ENCODE measurements around the gene SYNGAP1.
"Not testable (repeated sequence)": the region's sequence is repeated elsewhere in the genome, so short reads cannot be mapped to it uniquely, and the experiment has no call there.

SYNGAP1 gene

DNA sequence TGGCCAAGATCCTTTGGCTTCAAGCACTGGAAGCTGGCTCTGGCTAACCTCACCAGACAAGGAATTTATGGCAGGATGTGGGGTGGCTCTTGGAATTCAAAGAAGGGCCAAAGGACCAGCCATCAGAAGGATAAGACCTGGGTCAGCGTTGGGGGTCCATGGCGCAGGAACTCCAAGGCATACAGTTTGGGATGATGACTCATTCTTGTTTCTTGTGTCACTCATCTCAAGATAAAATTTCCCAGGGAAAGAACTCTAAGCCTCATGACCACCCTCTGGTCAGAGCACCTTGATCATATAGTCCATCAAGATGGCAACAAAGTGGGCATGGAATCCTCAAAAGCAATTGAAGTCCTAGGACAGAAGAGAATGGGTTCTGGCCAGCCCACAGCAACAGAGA, 39.4 kb downstream of the SYNGAP1 start:
- TF ChIP-seq, protein P1, sequence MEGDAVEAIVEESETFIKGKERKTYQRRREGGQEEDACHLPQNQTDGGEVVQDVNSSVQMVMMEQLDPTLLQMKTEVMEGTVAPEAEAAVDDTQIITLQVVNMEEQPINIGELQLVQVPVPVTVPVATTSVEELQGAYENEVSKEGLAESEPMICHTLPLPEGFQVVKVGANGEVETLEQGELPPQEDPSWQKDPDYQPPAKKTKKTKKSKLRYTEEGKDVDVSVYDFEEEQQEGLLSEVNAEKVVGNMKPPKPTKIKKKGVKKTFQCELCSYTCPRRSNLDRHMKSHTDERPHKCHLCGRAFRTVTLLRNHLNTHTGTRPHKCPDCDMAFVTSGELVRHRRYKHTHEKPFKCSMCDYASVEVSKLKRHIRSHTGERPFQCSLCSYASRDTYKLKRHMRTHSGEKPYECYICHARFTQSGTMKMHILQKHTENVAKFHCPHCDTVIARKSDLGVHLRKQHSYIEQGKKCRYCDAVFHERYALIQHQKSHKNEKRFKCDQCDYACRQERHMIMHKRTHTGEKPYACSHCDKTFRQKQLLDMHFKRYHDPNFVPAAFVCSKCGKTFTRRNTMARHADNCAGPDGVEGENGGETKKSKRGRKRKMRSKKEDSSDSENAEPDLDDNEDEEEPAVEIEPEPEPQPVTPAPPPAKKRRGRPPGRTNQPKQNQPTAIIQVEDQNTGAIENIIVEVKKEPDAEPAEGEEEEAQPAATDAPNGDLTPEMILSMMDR (IDR thresholded peaks at IDR 0.05; ENCODE audit: borderline replicate concordance, insufficient read depth, low read depth, low read length): no peak
- no peak overlapping the region for H3K4me3 ChIP-seq (ENCODE audit: low read depth, low read length)

DNA sequence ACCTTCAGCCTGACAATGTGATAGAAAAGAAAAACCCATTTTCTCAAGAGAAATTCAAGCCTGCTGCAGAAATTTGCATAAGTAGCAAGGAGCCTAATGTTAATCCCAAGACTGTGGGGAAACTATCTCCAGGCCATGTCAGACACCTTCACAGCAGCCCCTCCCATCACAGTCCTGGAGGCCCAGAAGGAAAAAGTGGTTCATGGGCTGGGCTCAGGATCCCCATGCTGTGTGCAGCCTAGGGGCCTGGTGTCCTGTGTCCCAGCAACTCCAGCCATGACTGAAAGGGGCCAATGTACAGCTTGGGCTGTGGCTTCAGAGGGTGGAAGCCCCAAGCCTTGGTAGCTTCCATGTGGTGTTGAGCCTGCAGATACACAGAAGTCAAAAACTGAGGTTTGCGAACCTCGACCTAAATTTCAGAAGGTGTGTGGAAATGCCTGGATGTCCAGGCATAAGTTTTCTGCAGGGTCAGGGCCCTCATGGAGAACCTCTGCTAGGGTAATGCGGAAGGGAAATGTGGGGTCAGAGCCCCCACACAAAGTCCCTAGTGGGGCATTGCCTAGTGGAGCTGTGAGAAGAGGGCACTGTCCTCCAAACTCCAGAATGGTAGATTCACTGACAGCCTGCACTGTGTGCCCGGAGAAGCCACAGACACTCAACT, 46.3 kb downstream of the SYNGAP1 start:
- TF ChIP-seq, protein P1 (IDR thresholded peaks at IDR 0.05; ENCODE audit: borderline replicate concordance, insufficient read depth, low read depth, low read length): no peak
- H3K4me3 ChIP-seq (ENCODE audit: low read depth, low read length): no peak overlapping the region

DNA sequence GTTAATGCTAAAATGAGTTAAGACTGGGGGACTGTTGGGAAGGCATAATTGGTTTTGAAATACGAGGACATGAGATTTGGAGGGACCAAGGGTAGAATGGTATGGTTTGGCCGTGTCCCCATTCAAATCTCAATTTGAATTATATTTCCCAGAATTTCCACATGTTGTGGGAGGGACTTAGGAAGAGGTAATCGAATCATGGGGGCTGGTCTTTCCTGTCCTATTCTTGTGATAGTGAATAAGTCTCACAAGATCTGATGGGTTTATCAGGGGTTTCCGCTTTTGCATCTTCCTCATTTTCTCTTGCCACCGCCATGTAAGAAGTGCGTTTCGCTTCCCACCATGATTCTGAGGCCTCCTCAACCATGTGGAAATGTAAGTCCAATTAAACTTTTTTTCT, 47.2 kb downstream of the SYNGAP1 start:
- no peak overlapping the region for H3K4me3 ChIP-seq (ENCODE audit: low read depth, low read length)
- TF ChIP-seq, protein P1 (IDR thresholded peaks at IDR 0.05; ENCODE audit: borderline replicate concordance, insufficient read depth, low read depth, low read length): no peak

DNA sequence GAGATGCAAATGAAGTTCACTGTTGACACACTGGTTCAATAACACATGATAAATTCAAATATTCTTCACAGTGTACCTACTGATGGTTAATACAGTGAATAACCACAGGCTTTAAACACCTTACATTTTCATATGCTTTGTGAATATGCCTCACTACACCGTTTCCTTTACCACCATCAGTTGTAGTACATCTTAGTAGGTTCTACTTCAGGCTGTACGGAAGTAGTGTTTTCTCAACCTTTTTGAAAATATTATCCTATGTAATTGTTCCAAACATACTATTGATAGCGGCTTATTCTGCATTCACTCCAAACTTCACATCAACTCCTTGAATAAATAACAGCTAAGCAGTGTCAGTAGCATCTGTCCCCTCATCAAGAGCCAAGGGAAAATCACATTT, 49.8 kb downstream of the SYNGAP1 start:
- H3K4me3 ChIP-seq (ENCODE audit: low read depth, low read length): no peak overlapping the region
- TF ChIP-seq, protein P1 (IDR thresholded peaks at IDR 0.05; ENCODE audit: borderline replicate concordance, insufficient read depth, low read depth, low read length): no peak

DNA sequence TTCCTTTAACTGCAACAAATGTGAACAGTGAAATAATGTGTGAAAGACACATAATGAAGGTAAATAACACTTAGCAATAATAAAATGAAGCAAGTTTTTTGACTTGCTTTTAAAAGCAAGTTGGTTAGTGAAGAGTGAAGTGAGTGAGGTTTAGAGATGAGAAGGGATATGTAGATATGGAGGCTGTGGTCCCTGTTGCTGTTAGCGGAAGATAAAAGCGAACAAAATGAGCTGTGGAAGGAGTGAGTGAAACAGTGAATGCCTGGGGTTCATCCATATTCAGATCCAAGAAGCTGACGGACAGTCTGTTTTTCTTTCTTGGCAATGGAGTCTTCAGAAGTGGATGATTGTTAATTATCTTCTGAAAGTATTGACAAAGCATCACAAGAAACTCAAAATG, 58.0 kb downstream of the SYNGAP1 start:
- TF ChIP-seq, protein P1 (IDR thresholded peaks at IDR 0.05; ENCODE audit: borderline replicate concordance, insufficient read depth, low read depth, low read length): no peak
- no peak overlapping the region for H3K4me3 ChIP-seq (ENCODE audit: low read depth, low read length)

DNA sequence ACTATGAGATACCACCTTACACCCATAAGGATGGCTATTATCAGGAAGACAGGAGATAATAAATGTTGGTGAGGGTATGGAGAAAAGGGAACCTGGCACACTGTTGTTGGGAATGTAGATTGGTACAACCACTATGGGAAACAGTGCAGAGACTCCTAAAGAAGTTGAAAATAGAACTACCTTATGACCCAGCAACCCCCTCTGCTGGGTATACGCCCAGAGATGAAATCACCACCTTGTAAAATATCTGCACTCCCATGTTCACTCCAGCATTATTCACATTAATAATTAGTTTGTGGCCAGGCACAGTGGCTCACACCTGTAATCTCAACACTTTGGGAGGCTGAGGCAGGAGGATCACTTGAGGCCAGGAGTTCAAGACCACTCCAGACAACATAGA, 61.3 kb downstream of the SYNGAP1 start:
- TF ChIP-seq, protein P1 (IDR thresholded peaks at IDR 0.05; ENCODE audit: borderline replicate concordance, insufficient read depth, low read depth, low read length): no peak

DNA sequence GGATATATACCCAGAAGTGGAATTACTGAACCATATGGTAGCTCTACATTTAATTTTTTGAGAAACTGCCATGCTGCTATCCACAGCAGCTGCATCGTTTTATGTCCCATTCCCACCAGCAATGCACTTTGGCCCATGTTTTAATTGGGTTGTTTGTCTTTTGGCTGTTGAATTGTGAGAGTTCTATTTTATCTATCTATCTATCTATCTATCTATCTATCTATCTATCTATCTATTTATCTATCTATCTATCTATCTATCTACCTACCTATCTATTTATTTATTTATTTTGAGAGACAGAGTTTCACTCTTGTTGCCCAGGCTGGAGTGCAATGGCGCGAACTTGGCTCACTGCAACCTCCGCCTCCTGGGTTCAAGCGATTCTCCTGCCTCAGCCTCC, 62.8 kb downstream of the SYNGAP1 start:
- H3K4me3 ChIP-seq (ENCODE audit: low read depth, low read length): not testable (repeated sequence)

More for the DNA sequence above, 61.3 kb downstream of the SYNGAP1 start:
- H3K4me3 ChIP-seq (ENCODE audit: low read depth, low read length): no peak overlapping the region
